ENCODE results near the gene AFG1L. TPM values are rescaled to one million over a fixed set of nuclear protein-coding genes. Genes with fewer than 3 reads are reported as not detected.
A peak's percentile ranks its signal among the peaks of the same experiment; 100 is the strongest.
"Not testable (repeated sequence)": the region's sequence is repeated elsewhere in the genome, so short reads cannot be mapped to it uniquely, and the experiment has no call there.

The AFG1L gene
- total and polyA plus RNA-seq, 8 donors = 0.45 to 18.5 (median 2.9) TPM; not detected in 1

DNA sequence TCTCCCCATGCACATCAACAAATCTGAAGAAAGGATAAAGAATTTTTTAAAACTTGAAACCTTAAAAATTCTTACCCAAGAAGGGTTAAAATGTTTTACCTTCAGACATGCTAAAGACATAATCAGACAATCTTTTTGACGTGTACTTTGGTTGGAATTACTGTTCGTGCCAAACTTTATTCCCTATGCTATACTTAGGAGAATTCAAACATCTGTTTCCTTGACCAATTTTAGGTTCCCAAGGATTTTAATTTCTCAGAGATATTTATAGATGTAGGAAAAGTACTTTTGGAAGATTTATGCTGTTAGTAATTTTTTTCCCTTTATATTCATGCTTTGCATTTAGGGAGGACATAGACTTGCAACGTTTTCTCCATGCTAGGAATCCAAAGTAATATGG is 108.4 kb downstream of the AFG1L start:
- Histone ChIP-seq H3K9me3 (peaks cover 0 to 5% (median 0%) of the 10 kb centered on the region in 4 donors), H3K27ac (no peak overlapping the region), H3K4me3 (no peak overlapping the region), H3K4me1 (no peaks in the 10 kb centered on the region), H3K27me3 (no peaks in the 10 kb centered on the region), H3K36me3 (peaks cover 0 to 5% (median 0%) of the 10 kb centered on the region in 4 donors)
- TF ChIP-seq EP300 (IDR thresholded peaks at IDR 0.05) = no peak
- no peak for TF ChIP-seq POLR2A (IDR thresholded peaks at IDR 0.05)
- TF ChIP-seq, protein P1, sequence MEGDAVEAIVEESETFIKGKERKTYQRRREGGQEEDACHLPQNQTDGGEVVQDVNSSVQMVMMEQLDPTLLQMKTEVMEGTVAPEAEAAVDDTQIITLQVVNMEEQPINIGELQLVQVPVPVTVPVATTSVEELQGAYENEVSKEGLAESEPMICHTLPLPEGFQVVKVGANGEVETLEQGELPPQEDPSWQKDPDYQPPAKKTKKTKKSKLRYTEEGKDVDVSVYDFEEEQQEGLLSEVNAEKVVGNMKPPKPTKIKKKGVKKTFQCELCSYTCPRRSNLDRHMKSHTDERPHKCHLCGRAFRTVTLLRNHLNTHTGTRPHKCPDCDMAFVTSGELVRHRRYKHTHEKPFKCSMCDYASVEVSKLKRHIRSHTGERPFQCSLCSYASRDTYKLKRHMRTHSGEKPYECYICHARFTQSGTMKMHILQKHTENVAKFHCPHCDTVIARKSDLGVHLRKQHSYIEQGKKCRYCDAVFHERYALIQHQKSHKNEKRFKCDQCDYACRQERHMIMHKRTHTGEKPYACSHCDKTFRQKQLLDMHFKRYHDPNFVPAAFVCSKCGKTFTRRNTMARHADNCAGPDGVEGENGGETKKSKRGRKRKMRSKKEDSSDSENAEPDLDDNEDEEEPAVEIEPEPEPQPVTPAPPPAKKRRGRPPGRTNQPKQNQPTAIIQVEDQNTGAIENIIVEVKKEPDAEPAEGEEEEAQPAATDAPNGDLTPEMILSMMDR (IDR thresholded peaks at IDR 0.05) = no peak
- TF ChIP-seq POLR2AphosphoS5 (IDR thresholded peaks at IDR 0.05) = no peak
- peak in 1 of 2 donors; percentile 27 for DNase-seq
- intact Hi-C loops (cut with DNase I; ENCODE audit: low total_unique reads) = no loop called here
- WGBS, 5 donors = 51 to 59% (median 52%) methylated on average over 3 of the region's 3 CpGs

DNA sequence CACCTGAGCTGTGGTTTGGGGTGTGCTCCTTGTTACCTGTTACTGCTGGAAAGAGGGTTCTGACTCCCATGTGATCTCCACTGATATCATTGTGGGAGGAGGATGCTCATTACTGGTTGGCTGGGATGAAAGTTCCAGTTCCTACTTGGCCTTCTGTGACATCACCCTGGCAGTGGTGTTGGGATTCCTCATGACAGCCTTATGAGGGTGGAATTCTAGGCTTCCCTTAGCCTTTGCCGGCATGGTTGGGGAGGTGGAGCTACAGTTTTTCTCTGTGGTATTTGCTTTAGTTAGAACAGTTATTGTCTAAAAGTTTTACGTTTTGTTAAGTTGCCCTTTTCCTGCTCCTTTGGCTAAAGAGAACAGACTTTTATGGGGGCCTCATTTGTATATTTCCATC is 112.1 kb downstream of the AFG1L start:
- Histone ChIP-seq H3K4me3 (no peak overlapping the region), H3K36me3 (peaks cover 0 to 5% (median 0%) of the 10 kb centered on the region in 4 donors), H3K27me3 (no peaks in the 10 kb centered on the region), H3K4me1 (no peaks in the 10 kb centered on the region), H3K9me3 (peaks cover 0 to 5% (median 0%) of the 10 kb centered on the region in 4 donors), H3K27ac (no peak overlapping the region)
- no peak for TF ChIP-seq EP300 (IDR thresholded peaks at IDR 0.05)
- no peak for TF ChIP-seq POLR2AphosphoS5 (IDR thresholded peaks at IDR 0.05)
- TF ChIP-seq, protein P1 (IDR thresholded peaks at IDR 0.05) = no peak
- no peak for TF ChIP-seq POLR2A (IDR thresholded peaks at IDR 0.05)
- intact Hi-C loops (cut with DNase I; ENCODE audit: low total_unique reads) = no loop called here
- WGBS, 5 donors = 90 to 100% (median 91%) methylated on average over 2 of the region's 2 CpGs
- no peak for DNase-seq

DNA sequence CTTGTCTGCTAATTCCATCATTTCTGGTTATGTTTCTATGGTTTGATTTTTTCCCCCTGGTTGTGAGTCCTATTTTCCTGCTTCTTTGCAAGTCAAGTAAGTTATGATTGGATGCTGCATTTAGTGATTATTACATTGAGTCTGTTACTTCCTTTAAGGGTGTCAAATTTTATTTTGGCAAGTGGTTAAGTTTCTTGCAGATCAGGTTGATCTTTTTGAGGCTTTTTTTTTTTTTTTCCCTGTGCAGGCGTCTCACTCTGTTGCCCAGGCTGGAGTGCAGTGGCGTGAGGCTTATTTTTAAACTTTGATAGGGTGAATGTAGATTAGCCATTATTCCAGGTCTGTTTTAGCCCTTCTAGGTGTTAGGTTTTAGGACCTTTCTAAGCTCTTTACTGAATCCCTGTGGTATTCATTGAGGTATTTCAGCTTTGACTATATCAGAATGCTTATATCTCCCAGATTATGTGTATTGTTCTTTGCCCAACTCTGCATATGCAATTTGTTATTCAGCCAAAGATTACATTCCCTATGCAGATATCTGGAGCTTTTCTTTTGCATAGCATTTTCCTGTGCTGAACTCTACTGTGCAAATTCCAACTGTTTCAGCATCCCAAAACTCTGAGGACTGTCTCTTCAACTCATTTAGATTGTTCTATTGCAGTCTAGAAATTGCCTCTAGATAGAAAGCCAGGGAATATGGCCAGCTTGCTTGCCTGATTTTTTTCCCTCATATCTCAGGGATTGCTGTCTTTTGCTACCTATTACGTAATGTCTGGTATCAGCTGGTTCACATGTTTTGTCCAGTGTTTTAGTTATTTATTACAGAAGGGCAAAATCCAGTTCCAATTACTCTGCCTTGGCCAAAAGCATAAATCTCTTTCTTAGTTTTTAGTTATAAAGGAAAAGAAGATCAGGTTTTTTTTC is 113.3 kb downstream of the AFG1L start:
- peaks cover 0 to 5% (median 0%) of the 10 kb centered on the region in 4 donors for H3K9me3 ChIP-seq
- H3K36me3 ChIP-seq = peaks cover 0 to 5% (median 0%) of the 10 kb centered on the region in 4 donors
- intact Hi-C loops (cut with DNase I; ENCODE audit: low total_unique reads) = no loop called here
- no peaks in the 10 kb centered on the region for H3K4me1 ChIP-seq
- 41 to 65% (median 46%) methylated on average over 3 of the region's 3 CpGs for WGBS, 5 donors
- no peaks in the 10 kb centered on the region for H3K27me3 ChIP-seq
- H3K4me3 ChIP-seq = no peak overlapping the region
- peak in 1 of 2 donors; percentile 52 for DNase-seq
- TF ChIP-seq, protein P1 (IDR thresholded peaks at IDR 0.05) = no peak
- TF ChIP-seq POLR2AphosphoS5 (IDR thresholded peaks at IDR 0.05) = no peak
- no peak for TF ChIP-seq EP300 (IDR thresholded peaks at IDR 0.05)
- no peak for TF ChIP-seq POLR2A (IDR thresholded peaks at IDR 0.05)
- no peak overlapping the region for H3K27ac ChIP-seq

DNA sequence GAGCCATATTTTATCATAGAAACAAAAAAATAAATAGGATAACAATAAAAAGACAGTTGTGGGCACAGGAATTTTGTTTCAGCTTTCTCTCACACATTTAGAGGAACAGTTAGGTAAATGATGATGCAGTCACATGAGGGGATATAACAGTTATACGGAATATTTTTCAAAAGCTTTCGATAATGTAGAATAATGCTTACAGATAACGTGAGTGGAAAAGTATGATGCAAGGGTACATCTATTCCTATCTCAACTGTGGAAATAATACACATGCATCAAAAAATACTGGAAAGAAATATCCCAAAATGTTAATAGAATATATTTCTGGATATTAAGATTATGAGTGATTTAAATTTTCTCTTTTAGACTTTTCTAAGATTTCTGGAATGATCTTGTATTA is 114.0 kb downstream of the AFG1L start:
- Histone ChIP-seq H3K9me3 (peaks cover 0 to 5% (median 0%) of the 10 kb centered on the region in 4 donors), H3K4me3 (no peak overlapping the region), H3K27me3 (no peaks in the 10 kb centered on the region), H3K36me3 (peaks cover 0 to 5% (median 0%) of the 10 kb centered on the region in 4 donors), H3K4me1 (no peaks in the 10 kb centered on the region), H3K27ac (no peak overlapping the region)
- WGBS, 5 donors = 69 to 84% (median 81%) methylated on average over 3 of the region's 3 CpGs
- DNase-seq = no peak
- intact Hi-C loops (cut with DNase I; ENCODE audit: low total_unique reads) = no loop called here
- TF ChIP-seq POLR2AphosphoS5 (IDR thresholded peaks at IDR 0.05) = no peak

DNA sequence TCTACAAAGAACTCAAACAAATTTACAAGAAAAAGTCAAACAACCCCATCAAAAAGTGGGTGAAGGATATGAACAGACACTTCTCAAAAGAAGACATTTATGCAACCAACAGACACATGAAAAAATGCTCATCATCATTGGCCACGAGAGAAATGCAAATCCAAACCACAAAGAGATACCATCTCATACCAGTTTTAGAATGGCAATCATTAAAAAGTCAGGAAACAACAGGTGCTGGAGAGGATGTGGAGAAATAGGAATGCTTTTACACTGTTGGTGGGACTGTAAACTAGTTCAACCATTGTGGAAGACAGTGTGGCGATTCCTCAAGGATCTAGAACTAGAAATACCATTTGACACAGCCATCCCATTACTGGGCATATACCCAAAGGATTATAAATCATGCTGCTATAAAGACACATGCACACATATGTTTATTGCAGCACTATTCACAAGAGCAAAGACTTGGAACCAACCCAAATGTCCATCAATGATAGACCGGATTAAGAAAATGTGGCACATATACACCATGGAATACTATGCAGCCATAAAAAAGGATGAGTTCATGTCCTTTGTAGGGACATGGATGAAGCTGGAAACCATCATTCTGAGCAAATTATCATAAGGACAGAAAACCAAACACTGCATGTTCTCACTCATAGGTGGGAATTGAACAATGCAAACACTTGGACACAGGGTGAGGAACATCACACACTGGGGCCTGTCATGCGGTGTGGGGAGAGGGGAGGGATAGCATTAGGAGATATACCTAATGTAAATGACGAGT is 121.4 kb downstream of the AFG1L start:
- DNase-seq; H3K4me3 ChIP-seq; H3K4me1 ChIP-seq; H3K36me3 ChIP-seq; intact Hi-C loops (cut with DNase I; ENCODE audit: low total_unique reads); H3K9me3 ChIP-seq; H3K27me3 ChIP-seq; H3K27ac ChIP-seq: not testable (repeated sequence)
- 84 to 91% (median 91%) methylated on average over 4 to 5 of the region's 5 CpGs for WGBS, 5 donors

Measured in stomach (tissue), 9 donors.